Muscle of leg (tissue), 11 donors: ENCODE results near the gene SAMD3. TPM values are rescaled to one million over a fixed set of nuclear protein-coding genes. Genes with fewer than 3 reads are reported as not detected.
A peak's percentile ranks its signal among the peaks of the same experiment; 100 is the strongest.
"Not testable (repeated sequence)": the region's sequence is repeated elsewhere in the genome, so short reads cannot be mapped to it uniquely, and the experiment has no call there.

ENCODE experiments used
- DNase-seq: peaks from one replicate; pipeline ENCODE4 v3.0.0; 2013
- H3K27ac ChIP-seq: one replicate; pipeline ENCODE4 v1.5.1; 2013; ENCODE audit warnings: mild to moderate bottlenecking, low read length, control low read depth
- H3K27me3 ChIP-seq: one replicate; pipeline ENCODE4 v1.6.1; 2013; ENCODE audit warnings: low read length; ENCODE audit not compliant: control insufficient read depth, insufficient read depth
- H3K36me3 ChIP-seq: one replicate; pipeline ENCODE4 v1.6.1; 2013; ENCODE audit warnings: low read length; ENCODE audit not compliant: control insufficient read depth, insufficient read depth
- H3K4me1 ChIP-seq: one replicate; pipeline ENCODE4 v1.6.1; 2013; ENCODE audit warnings: low read length; ENCODE audit not compliant: control insufficient read depth, insufficient read depth
- H3K4me3 ChIP-seq: one replicate; pipeline ENCODE4 v1.5.1; 2013; ENCODE audit warnings: low read length, control low read depth
- H3K9me3 ChIP-seq: replicated peaks from 2 replicates; pipeline ENCODE4 v1.6.1; 2013; ENCODE audit warnings: low read depth, low read length; ENCODE audit not compliant: control insufficient read depth
- WGBS: methylation state at CpG from one replicate; pipeline ENCODE4 v1.1.5; 2013; ENCODE audit warnings: missing lambda C conversion rate; ENCODE audit not compliant: insufficient coverage; 5-methylcytosine and 5-hydroxymethylcytosine counted together
- polyA plus RNA-seq, 8 donors: library from polyadenylated mRNA; unstranded; fragments of 120-200 nt; gene quantifications; one replicate each; pipeline versions ENCODE4 v1.2.1 to v1.2.3, GENCODE V29; 2013; ENCODE audit warnings: inconsistent platforms in 1 of 8, low replicate concordance in 1 of 8; ENCODE audit not compliant: insufficient read length in 8 of 8, insufficient read depth in 1 of 8
- total RNA-seq: library from RNA; stranded (reverse); fragments of 120-200 nt; gene quantifications from one replicate; pipeline ENCODE4 v1.2.4, GENCODE V29; 2013

The SAMD3 gene
- total and polyA plus RNA-seq, 9 donors, result 0.58 to 3.3 (median 0.95) TPM

DNA sequence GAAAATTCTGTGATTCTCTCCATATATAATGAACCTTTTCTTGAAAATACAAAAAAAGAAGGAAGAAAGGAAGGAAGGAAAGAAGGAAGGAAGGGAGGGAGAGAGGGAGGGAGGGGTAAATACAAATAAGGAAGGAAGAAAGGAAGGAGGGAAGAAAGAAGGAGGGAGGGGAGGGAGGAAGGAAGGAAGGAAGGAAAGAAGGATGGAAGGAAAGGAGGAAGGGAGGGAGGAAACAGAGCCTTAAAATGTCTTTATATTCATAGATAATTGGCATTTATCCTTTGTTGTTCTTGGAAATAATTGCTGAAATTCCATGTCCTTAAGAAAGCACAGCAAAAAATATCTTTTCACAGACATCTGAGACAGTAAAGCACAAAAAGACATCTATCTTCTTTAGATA lies 40.3 kb downstream of the SAMD3 start:
- no peak overlapping the region for H3K27ac ChIP-seq
- H3K4me1 ChIP-seq, result no peaks in the 10 kb centered on the region
- H3K4me3 ChIP-seq, result no peak overlapping the region
- no peaks in the 10 kb centered on the region for H3K27me3 ChIP-seq
- no peaks in the 10 kb centered on the region for H3K9me3 ChIP-seq
- H3K36me3 ChIP-seq, result no peaks in the 10 kb centered on the region
- no peak for DNase-seq

DNA sequence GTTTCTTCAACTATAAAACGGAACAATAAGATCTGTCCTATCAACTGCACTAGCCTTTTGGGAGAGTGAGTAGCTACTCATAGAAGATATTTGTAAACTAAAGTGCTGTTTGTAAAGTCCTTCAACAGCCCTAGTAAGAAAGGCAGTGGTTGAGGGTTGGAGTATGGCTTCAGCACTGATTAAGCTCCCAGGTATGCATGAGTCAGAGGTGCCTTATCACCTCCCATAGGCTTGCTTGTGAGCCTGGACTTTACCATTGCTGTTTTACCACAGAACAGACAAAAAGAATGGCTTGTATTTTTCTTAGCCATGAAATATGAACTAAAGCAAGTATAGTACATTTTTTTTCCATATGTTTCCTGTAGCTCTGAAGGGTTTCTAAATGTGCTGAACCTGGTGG lies 44.1 kb downstream of the SAMD3 start:
- Histone ChIP-seq H3K9me3 (no peaks in the 10 kb centered on the region), H3K4me3 (no peak overlapping the region), H3K27ac (no peak overlapping the region), H3K36me3 (no peaks in the 10 kb centered on the region), H3K4me1 (no peaks in the 10 kb centered on the region), H3K27me3 (no peaks in the 10 kb centered on the region)
- no peak for DNase-seq
- no CpG with 5 or more reads among the region's 1 CpG for WGBS

DNA sequence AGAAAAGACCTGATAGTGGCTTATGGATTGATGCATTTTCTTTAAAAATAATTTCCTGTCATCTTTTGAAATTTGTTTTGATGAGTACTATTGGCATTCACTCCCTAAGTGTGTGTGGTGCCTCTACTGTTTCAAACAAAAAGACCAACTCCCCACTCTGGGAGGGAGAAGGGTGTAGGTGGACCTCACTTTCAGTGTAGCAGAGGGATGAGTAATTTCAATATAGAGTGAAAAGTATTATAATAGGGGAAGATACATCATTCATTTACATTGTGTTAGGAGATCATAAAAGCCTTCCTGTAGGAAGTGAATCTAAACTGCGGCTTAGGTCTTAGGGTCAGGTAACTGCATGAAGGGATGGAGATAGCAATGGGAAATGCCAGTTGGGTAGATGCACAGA lies 46.4 kb downstream of the SAMD3 start:
- H3K4me3 ChIP-seq, result no peak overlapping the region
- H3K36me3 ChIP-seq, result no peaks in the 10 kb centered on the region
- H3K9me3 ChIP-seq, result no peaks in the 10 kb centered on the region
- no peaks in the 10 kb centered on the region for H3K4me1 ChIP-seq
- no peaks in the 10 kb centered on the region for H3K27me3 ChIP-seq
- WGBS, result 100% methylated on average over 1 of the region's 1 CpG
- no peak overlapping the region for H3K27ac ChIP-seq
- DNase-seq, result no peak

DNA sequence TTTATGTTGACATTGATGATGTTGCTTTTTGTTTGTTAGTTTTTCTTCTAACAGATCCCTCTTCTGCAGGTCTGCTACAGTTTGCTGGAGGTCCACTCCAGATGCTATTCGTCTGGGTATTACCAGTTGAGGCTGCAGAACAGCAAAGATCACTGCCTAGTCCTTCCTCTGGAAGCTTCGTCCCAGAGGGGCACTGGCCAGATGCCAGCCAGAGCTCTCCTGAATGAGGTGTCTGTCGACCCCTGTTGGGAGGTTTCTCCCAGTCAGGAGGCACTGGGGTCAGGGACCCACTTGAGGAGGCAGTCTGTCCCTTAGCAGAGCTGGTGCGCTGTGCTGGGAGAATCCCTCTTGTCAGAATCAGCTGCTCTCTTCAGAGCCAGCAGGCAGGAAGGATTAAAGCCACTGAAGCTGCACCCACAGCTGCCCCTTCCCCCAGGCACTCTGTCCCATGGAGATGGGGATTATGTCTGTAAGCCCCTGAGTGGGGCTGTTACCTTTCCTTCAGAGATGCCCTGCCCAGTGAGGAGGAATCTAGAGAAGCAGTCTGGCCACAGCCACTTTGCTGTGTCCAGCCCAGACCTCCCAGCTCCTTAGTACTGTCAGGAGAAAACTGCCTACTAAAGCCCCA lies 49.3 kb downstream of the SAMD3 start:
- H3K27me3 ChIP-seq, H3K36me3 ChIP-seq, H3K4me1 ChIP-seq, H3K9me3 ChIP-seq, H3K4me3 ChIP-seq, H3K27ac ChIP-seq, DNase-seq: not testable (repeated sequence)
- WGBS, result 78% methylated on average over 4 of the region's 4 CpGs

- H3K27ac ChIP-seq, H3K4me3 ChIP-seq, H3K9me3 ChIP-seq, H3K4me1 ChIP-seq, DNase-seq, H3K36me3 ChIP-seq, H3K27me3 ChIP-seq: not testable (repeated sequence)
- WGBS, result no CpG with 5 or more reads among the region's 4 CpGs
These were observed 52.6 kb downstream of the SAMD3 start for GRCh38 chr6:130170160-130170559.

GRCh38 chr6:130167655-130168054 lies 55.1 kb downstream of the SAMD3 start:
- DNase-seq, result no peak
- no peak overlapping the region for H3K4me3 ChIP-seq
- H3K27me3 ChIP-seq, result no peaks in the 10 kb centered on the region
- no peak overlapping the region for H3K27ac ChIP-seq
- H3K4me1 ChIP-seq, result no peaks in the 10 kb centered on the region
- 64% methylated on average over 5 of the region's 5 CpGs for WGBS
- no peaks in the 10 kb centered on the region for H3K9me3 ChIP-seq
- no peaks in the 10 kb centered on the region for H3K36me3 ChIP-seq

DNA sequence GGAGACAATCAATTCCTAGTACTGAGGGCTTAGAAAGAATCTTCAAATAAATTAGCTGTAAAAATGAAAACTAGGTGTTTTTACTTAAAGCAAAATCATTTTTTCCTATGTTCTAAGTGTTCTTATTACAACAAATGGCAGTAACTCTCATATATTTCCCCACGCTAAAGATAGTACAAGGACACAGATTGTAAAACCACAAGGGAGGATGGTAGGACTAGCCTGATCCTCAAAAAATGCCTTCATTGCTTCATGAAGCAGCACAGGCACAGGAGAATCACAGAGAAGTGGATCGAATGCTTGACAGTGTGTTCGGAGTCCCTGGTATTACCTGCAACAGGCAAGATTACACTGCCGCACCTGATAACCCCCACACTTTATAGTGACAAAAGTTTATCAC lies 58.5 kb downstream of the SAMD3 start:
- no CpG with 5 or more reads among the region's 4 CpGs for WGBS
- Histone ChIP-seq H3K4me3 (no peak overlapping the region), H3K27me3 (no peaks in the 10 kb centered on the region), H3K4me1 (no peaks in the 10 kb centered on the region), H3K36me3 (no peaks in the 10 kb centered on the region), H3K27ac (no peak overlapping the region), H3K9me3 (no peaks in the 10 kb centered on the region)
- no peak for DNase-seq

GRCh38 chr6:130163266-130163665 lies 59.5 kb downstream of the SAMD3 start:
- DNase-seq, result peak; percentile 24
- Histone ChIP-seq H3K4me3 (no peak overlapping the region), H3K27ac (no peak overlapping the region), H3K27me3 (no peaks in the 10 kb centered on the region), H3K36me3 (no peaks in the 10 kb centered on the region), H3K4me1 (no peaks in the 10 kb centered on the region), H3K9me3 (no peaks in the 10 kb centered on the region)
- no CpG with 5 or more reads among the region's 2 CpGs for WGBS

- no peak overlapping the region for H3K4me3 ChIP-seq
- no peaks in the 10 kb centered on the region for H3K4me1 ChIP-seq
- no peak for DNase-seq
- no peaks in the 10 kb centered on the region for H3K27me3 ChIP-seq
- H3K36me3 ChIP-seq, result no peaks in the 10 kb centered on the region
- H3K9me3 ChIP-seq, result no peaks in the 10 kb centered on the region
- WGBS, result 60% methylated on average over 1 of the region's 2 CpGs
- H3K27ac ChIP-seq, result no peak overlapping the region
These were observed 60.3 kb downstream of the SAMD3 start for GRCh38 chr6:130162421-130162820.

DNA sequence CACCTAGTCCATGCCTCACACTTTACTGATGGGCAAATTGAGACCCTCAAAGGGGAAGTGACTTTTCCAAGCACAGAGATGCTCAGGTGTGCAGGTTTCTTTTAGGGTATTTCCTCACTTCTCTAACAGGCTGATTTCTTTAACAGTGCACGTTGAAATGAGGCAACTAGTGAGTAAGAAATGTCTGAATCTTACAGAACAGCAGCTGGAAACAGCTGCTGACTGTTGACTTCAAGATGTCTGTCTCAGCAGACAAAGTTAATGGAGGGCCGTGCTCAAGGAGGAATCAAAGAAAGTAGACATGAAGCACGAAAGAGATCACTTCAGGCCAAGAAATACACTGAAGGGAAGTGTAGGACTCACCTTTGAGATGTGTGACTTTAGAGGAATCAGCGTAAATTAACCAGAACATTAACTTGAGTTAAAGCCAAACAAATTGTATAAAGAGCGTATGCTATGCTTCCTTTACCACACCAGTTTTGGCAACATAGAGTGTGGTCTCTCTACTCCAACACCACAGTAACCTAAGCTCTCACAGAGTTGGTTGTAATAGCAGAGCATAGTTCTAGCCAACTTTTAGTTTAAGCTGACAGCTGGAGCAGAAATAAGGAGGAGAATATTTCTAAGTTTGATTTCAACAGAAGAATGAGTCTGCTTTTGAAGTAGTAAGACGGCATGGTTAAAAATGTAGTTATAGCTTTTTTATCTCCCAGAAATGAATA lies 60.9 kb downstream of the SAMD3 start:
- no peaks in the 10 kb centered on the region for H3K36me3 ChIP-seq
- H3K4me1 ChIP-seq, result no peaks in the 10 kb centered on the region
- no peak overlapping the region for H3K27ac ChIP-seq
- no peaks in the 10 kb centered on the region for H3K27me3 ChIP-seq
- WGBS, result 43% methylated on average over 1 of the region's 6 CpGs
- peak; percentile 40 for DNase-seq
- H3K9me3 ChIP-seq, result no peaks in the 10 kb centered on the region
- H3K4me3 ChIP-seq, result no peak overlapping the region
